GM18520 (cell line): ENCODE measurements around the gene EEF1AKMT4.
"Not testable (repeated sequence)": the region's sequence is repeated elsewhere in the genome, so short reads cannot be mapped to it uniquely, and the experiment has no call there.

ENCODE experiments used
- ATAC-seq: cut with Tn5 transposase; IDR thresholded peaks from one replicate; pipeline ENCODE4 v1.9.1; 2021; ENCODE audit not compliant: unreplicated experiment

EEF1AKMT4 gene

DNA sequence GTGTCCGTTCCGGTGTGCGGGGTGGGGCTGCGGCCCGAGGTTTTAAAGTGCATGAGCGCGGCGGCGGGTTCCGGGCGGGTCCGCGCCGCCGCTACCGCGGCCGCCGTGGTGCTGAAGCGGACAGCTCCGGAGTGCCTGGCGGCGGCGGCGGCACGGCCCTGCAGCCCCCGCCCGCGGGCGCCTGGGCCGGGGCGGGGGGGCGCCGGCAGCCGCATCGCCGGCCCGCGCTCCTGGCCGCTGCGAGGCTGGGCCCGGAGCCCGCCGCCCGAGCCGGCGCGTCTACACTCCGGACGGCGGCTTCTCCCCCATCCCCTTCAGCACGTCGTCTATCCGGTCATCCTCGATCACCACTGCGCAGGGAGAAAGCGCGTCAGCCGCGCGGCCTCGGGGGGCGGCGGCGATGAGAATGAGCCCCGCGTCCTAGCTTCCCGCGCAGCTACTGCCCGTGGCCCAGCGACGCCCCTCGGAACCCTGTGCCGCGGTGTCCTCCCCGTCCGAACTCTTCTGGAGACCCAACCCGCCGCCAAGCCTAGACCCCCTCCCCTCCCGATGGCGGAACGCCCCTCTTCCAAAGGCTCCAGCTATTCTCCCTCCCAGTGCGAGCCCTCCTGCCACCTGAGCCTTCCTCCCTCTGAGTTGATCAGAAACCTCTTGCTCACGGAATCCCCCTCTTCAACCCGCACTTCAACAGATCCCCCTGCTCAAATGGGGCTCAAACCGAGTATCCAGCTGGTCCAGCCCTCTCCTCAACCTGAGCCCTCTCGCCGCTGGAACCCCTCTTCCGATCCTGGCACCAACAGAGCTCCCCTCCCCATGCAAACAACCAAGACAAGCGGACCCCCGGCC is 10.6 kb downstream of the EEF1AKMT4 start:
- ATAC-seq = no peak

DNA sequence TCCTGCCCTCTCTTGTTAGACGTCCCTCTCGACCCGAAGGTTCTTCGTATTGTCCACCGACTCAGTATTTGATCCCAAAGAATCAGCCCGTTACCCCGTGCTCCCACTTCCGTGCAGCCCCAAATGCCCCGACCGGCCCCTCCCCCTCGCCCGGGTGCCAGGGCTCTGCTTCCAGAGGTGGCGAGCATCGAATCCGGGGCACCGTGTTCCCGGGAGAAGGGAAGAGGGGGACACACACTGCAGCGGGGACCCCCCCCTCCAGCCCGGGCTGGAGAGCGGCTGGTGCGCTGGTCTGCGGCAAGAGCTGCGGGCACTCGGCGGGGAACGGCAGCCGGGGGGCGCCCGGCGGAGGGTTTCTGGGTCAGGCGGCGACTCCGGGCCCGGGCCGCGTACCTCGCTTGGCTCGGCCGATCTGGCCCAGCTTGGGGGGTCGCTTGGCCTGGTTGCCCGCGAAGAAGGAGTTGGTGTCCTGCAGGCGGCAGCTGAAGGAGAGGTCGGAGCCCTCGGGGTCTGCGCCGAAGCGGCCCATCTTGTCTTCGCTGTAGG is 11.3 kb downstream of the EEF1AKMT4 start:
- no peak for ATAC-seq

DNA sequence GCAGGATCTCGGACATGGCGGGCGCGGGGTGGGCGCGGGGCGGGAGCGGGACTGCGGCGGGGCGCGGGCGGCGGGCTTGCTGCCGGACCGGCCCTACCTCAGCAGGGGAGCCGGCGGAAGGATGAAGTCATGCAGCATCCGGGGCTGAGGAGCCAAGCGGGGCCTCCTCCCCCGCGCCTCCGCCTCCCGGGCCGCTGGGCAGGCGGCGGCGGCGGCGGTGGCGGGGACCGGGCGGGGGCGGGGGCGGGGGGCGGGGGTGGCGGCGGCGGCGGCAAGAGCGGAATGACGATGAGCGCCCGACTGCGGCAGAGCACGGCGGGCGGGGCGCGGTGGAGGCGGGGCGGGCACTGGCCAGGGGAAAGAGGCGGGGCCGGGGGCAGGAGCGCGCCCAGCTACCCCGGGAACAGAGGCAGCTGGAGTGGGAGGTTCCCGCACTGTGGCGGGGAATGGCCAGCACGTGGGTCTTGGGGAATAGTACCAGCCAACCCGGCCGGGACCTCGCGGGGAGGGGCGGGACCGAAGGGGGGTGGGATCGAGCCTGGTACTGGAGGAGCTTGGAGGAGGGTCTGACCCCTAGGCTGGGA is 11.9 kb downstream of the EEF1AKMT4 start, which contains the start of gene CAMK2N2:
Gene CAMK2N2, minus strand, starts transcription at position 284 of the 584 bp plus-strand sequence. Its CDS starts 268 bp downstream, at position 16.
- no peak for ATAC-seq

DNA sequence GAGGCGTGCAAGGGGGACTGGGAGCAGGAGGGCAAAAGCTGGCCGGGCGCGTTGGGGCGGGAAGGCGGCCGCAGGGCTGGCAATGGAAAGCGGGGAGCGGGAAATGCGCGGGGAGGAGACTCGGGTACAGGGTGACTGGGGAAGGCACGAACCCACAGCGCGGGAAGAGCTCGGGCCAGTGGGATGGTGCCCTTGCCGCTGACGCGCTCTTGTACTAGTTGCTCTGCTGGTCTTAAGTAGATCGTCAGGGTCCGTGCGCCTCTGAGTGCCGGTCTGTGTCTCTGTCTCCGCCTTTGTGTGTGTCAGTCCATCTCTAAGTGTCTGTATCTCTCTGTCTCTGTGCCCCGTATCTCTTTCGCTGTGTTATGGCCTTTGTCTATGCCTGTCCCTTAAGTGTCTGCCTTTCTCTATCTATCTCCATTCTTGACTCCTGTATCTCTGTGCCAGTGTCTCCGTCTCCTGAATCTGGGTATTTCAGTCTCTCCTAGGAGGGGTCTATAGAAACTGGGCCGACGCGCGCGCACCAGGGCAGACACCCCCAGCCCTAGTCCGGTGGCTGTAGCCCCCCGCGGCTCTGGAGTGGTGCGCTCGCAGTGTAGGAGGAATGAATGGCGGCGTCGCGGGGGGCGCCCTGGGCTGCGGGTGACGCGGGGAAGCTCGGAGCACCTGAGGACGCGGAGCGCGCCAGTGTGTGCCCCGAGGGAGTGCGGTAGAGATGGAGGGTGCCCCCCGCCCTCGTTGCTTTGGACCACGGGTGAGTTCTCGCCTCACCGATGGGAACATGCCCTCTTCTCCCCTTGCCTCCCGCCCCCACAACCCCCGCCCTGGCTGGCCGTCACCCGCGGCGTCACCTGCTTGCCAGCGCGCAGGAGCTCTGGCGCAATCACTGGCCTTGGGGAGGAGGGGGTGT is 12.6 kb downstream of the EEF1AKMT4 start:
- no peak for ATAC-seq

DNA sequence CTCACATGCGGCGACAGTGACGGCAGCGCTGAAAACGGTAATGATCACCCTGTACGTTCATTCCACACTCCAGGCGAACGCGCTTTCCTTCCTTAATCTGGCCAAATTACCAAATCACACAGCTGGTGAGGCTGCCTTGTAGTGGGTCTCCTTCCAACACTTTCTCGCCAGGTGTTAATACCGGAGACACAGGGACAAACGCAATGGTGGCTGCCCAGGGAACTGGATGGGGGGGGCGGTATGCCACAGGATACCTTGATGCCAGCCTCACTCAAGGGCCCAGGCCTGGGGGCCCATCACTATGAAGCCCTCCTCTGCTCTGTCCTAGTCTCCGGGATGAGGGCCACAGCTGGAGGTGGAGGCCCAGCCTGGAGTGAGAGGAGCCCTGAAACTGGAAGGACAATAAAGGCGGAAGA is 13.3 kb downstream of the EEF1AKMT4 start:
- ATAC-seq = no peak

DNA sequence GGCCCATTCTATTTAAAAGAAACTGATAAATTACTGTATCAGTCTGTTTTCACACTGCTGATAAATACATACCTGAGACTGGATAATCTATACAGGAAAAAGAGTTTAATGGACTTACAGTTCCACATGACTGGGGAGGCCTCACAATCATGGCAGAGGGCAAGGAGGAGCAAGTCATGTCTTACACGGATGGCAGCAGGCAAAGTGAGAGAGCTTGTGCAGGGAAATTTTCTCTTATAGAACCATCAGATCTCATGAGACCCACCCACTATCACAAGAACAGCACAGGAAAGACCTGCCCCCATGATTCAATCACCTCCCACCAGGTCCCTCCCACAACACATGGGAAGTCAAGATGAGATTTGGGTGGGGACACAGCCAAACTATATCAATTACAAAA is 17.8 kb downstream of the EEF1AKMT4 start:
- ATAC-seq = not testable (repeated sequence)

DNA sequence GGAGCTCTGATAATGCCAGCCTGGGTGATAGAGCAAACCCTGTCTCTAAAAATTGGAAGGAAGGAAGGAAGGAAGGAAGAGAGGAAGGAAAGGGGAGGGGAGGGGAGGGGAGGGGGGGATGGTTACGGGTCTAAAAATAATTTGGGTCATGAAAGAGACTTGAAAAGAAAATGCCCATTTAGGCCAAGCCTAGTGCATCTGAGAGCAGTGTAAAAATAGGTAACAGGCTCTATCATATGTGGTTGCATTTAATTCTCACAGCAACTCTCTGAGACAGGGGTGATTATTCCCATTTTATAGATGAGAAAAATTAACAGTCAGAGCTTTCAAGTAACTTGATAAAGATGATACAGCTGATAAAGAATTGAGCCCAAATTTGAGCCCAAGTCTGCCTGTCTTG is 22.8 kb downstream of the EEF1AKMT4 start:
- ATAC-seq = no peak

DNA sequence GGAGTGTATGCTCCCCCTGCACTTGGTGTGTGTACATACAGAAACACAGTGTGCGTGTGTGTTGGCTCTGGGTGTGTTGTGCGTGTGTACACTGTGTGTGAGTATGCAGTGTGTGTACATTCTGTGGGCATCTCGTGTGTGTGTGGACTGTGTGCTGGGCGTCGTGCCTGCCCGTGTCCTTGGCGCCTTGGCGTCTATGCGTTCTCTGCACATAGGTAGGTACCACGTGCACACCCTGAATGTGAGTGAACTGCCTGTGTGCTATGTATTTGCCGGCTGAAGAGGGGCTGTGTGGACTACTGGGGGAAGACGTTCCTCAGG is 25.9 kb downstream of the EEF1AKMT4 start:
- ATAC-seq = no peak

DNA sequence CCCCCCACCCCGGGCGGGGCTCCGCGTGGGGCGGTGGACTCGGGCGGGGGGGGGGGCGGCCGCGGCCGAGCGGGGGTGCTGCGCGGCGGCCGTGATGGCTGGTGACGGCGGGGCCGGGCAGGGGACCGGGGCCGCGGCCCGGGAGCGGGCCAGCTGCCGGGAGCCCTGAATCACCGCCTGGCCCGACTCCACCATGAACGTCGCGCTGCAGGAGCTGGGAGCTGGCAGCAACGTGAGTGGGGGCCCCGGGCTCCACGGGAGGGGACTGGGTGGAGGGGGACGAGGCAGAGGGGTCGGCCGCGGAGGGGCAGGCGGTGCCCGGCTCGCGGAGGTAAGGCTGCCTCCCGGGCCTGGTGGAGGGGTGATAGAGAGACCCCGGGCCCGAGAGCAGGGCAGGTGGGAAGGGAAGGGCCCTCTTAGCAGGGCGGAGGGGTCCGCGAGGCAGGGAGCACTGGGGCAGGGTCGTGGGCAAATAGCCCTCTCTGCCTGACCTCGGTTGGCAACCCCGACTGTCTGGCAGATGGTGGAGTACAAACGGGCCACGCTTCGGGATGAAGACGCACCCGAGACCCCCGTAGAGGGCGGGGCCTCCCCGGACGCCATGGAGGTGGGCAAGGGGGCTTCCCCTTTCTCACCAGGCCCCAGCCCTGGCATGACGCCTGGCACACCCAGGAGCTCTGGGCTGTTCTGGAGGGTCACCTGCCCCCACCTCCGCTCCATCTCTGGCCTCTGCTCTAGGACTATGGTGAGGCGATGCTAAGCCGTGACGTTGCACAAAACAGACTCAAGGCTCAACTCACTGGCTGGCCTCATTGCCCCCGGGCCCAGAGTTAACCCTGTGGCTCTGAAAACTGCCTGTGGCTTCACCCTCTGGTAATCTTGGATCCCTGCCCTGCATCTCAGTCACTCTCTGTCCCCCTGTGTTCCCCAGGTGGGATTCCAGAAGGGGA is 26.8 kb downstream of the EEF1AKMT4 start, which contains the start of gene ECE2:
Gene ECE2, plus strand, starts transcription at position 62 of the 950 bp plus-strand sequence. Its CDS starts 132 bp downstream, at position 194.
- no peak for ATAC-seq

DNA sequence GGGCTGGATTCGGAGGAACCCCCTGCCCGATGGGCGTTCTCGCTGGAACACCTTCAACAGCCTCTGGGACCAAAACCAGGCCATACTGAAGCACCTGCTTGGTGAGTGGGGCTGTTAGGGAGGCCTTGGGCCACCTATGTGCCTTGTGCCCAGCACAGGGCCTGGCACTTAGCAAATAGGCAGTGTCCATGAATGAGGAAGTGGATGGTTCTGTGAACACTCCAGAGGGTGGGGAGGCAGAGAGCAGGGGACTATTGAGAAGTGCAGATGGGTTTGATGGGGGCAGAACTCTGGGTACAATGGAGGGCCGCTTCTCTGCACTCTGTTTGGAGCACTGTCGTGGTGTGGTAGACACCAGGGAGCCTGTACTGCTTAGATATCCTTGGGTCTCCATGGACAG is 27.9 kb downstream of the EEF1AKMT4 start:
- no peak for ATAC-seq

DNA sequence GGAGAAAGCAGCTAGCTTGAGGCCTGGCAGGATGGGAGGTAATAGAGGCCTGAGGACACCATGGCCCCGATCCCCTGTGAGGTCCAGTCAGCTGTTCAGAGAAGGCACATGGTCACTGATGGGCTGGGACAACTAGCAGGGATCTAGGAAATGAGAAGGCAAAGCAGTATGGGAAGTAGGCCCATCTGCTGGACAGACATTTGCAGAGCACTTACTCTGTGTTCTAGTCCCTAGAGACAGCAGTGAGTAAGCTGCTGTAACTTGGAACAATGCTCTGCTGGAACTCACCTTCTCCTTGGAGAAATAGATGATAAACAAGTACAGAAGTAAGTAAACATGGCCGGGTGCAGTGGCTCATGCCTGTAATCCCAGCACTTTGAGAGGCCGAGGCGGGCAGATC is 33.5 kb downstream of the EEF1AKMT4 start:
- no peak for ATAC-seq

DNA sequence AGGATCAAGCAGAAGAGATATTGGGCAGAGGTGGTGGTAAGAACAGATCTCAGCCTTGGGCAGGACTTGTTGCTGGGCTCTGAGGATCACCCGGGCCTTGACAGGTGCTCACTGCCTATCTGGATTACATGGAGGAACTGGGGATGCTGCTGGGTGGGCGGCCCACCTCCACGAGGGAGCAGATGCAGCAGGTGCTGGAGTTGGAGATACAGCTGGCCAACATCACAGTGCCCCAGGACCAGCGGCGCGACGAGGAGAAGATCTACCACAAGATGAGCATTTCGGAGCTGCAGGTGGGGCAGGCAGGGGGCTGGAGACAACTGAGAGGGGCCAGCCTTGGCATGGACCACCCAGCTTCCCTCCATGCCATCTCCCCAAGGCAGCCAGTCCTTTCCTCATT is 34.2 kb downstream of the EEF1AKMT4 start:
- ATAC-seq = no peak

DNA sequence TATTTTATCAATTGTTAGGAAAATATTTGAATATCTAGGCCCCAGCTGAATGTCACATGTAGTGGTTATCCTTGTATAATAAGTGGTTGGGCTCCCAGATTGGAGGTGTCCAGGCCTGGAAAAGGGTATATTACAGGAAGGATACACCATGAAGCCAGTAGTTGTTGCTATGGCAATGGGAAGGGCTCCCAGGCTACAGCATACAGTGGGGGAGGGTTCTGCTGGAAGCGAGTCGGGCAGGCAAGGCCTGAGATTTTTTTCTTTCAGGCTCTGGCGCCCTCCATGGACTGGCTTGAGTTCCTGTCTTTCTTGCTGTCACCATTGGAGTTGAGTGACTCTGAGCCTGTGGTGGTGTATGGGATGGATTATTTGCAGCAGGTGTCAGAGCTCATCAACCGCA is 35.2 kb downstream of the EEF1AKMT4 start:
- ATAC-seq = no peak

DNA sequence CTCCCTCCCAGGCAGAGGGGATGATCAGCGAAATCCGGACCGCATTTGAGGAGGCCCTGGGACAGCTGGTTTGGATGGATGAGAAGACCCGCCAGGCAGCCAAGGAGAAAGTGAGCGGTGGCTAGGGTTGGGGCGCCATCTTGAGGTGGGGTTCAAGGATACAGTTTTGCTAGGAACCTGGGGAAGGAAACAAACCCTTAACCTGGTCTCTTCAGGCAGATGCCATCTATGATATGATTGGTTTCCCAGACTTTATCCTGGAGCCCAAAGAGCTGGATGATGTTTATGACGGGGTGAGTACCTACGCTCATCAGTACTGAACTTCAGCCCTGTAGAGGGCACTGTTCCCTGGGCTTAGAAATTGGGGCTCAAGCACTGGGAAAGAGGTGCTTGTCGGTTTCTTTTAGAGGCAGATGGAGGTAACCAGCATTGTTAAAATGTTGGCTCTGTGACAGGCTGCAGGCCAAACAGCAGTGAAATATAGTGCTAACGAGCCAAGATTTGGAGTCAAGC is 40.0 kb downstream of the EEF1AKMT4 start:
- no peak for ATAC-seq

DNA sequence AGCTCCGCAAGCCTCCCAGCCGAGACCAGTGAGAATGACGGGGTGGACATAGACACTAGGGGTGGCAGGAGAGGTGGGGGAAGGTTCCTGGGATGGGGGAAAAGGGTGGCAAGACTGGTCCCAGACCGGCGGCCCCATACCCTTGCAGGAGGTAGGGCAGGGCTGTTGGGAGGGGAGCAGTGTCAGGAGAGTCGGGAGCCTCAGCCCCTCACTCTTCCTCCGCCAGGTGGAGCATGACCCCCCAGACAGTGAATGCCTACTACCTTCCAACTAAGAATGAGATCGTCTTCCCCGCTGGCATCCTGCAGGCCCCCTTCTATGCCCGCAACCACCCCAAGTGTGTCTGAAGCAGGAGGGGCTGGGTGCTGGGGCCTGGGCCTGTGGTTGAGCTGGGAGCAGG is 40.9 kb downstream of the EEF1AKMT4 start:
- no peak for ATAC-seq

DNA sequence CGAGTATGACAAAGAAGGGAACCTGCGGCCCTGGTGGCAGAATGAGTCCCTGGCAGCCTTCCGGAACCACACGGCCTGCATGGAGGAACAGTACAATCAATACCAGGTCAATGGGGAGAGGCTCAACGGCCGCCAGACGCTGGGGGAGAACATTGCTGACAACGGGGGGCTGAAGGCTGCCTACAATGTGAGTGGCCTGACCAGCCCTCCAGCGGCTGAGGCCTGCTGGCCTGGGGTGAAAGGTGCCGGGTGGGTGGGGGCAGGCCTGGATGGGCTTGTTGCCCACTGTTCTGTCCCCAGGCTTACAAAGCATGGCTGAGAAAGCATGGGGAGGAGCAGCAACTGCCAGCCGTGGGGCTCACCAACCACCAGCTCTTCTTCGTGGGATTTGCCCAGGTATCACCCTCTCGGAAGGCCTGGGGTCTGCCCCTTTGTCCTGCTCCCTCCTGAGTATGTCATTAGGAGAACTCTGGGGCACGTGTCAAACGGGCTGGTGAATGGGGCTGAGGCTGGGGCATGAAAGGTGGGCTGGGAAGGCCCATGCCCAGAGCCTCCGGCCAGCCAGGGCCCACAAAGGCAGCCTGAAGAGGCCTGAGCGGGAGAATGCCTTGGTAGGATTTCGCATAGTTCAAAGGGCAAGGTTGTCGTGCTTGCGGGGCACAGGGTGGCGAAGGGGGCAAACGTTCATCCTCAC is 41.7 kb downstream of the EEF1AKMT4 start:
- no peak for ATAC-seq

DNA sequence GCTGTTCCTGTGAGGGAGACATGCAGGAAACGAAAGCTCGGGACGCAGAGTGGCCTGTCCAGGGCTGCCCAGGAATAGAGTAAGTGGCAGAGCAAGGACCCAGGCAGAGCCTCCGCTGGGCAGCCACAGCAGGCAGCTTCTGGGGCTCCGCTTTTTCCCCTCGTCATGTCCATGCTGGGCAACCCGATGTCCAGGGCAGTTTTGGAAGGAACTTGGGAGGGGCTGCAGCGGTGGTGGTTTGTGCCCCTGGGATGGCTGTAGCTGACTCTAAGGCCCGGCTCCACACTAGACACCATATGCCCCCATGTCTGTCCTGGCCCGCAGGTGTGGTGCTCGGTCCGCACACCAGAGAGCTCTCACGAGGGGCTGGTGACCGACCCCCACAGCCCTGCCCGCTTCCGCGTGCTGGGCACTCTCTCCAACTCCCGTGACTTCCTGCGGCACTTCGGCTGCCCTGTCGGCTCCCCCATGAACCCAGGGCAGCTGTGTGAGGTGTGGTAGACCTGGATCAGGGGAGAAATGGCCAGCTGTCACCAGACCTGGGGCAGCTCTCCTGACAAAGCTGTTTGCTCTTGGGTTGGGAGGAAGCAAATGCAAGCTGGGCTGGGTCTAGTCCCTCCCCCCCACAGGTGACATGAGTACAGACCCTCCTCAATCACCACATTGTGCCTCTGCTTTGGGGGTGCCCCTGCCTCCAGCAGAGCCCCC is 42.4 kb downstream of the EEF1AKMT4 start:
- ATAC-seq = no peak

DNA sequence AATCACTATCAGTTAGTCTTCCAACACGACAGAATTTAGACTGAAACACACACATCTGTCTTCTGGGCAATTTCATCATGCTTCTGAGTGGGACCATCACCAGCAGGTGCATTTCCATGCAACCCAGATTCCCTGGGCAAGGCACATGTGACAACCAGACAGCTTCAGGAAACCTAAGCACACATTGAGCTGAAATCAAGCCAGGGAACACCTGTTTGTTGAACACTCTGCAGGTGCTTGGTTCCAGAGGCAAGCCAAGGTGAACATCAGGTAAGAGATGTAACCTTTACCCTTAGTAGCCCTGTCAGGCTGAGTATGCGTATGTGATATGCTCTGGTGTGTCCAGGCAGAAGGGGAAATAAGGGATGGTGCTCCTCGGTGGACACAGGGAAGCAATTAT is 46.3 kb downstream of the EEF1AKMT4 start:
- no peak for ATAC-seq

DNA sequence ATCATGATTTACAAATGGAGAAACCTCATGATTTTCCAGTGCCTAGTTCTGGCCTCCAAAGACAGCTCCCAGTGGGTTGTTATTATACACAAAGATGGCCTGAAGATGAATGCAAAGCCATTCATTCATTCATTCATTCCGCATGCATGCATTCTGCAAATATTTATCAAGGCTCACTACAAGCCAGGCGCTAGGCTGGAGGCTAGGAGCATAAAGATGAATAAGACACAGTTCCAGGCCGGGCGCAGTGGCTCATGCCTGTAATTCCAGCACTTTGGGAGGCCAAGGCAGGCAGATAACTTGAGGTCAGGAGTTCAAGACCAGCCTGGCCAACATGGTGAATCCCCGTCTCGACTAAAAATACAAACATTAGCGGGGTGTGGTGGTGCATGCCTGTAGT is 47.1 kb downstream of the EEF1AKMT4 start:
- ATAC-seq = no peak
